HepG2 (cell line): ENCODE results near the gene PPP2R2B. TPM values are rescaled to one million over a fixed set of nuclear protein-coding genes. Genes with fewer than 3 reads are reported as not detected.

Source experiments
- ATAC-seq: fragments of 200-7000 bp; cut with Tn5 transposase; 3 replicates; pipeline ENCODE4 v1.9.1; 2020; ENCODE audit warnings: mild to moderate bottlenecking, moderate library complexity
- BruUV-seq: library from RNA; stranded (reverse); fragments of 400-500 nt; replicated peaks from 2 replicates; lab custom pipeline; 2021; lab: Mats Ljungman, UMichigan
- CTCF ChIA-PET: fragments of 300-600 bp; formaldehyde crosslinking; extraction: SDS; loops from one replicate; lab custom pipeline; 2021; ENCODE audit warnings: low total read pairs, inconsistent platforms, low intra/inter-chr PET ratio; lab: Yijun Ruan, JAX
- POLR2A ChIA-PET: fragments of 350-600 bp; sonication (Branson Sonifier 250); formaldehyde crosslinking; loops from one replicate; lab custom pipeline; 2020; ENCODE audit warnings: antibody characterized with exemption, inconsistent platforms; lab: Yijun Ruan, JAX
- DNase-seq: peaks from one replicate; pipeline ENCODE4 v3.0.0-alpha.2; 2015; ENCODE audit warnings: low spot score
- FAIRE-seq: peaks from 3 replicates; lab custom pipeline; 2011; peaks lifted over from hg19 to GRCh38; lab: Jason Lieb, UNC
- H2AFZ ChIP-seq: one replicate; pipeline ENCODE4 v1.6.1; 2011; ENCODE audit warnings: low read length, inconsistent platforms
- H3K27ac ChIP-seq: fragments of 300-600 bp; 3 replicates; pipeline ENCODE4 v1.8.0; 2011; ENCODE audit warnings: mixed run types, mild to moderate bottlenecking, mixed read lengths, low read length, inconsistent platforms; ENCODE audit not compliant: insufficient read depth; ENCODE audit errors: extremely low read length
- H3K27me3 ChIP-seq, 2 experiments: fragments of 200-600 bp in 1 of 2; 2 replicates in 1 of 2; 3 replicates in 1 of 2; pipeline versions ENCODE4 v1.6.0 to v1.8.0; 2011; ENCODE audit warnings: low read length in 2 of 2, mild to moderate bottlenecking in 2 of 2, moderate library complexity in 2 of 2, inconsistent platforms in 1 of 2; ENCODE audit not compliant: insufficient read depth in 2 of 2, control insufficient read depth in 1 of 2
- H3K36me3 ChIP-seq, 2 experiments: fragments of 200-600 bp in 1 of 2; replicated peaks in 1 of 2; 2 replicates in 1 of 2; 3 replicates in 1 of 2; pipeline versions ENCODE4 v1.5.1 to v1.8.0; 2011; ENCODE audit warnings: low read length in 2 of 2, inconsistent platforms in 1 of 2; ENCODE audit not compliant: insufficient read depth in 2 of 2, control insufficient read depth in 1 of 2
- H3K4me1 ChIP-seq: 2 replicates; pipeline ENCODE4 v1.5.1; 2012; ENCODE audit warnings: low read length, inconsistent platforms; ENCODE audit not compliant: insufficient read depth
- H3K4me2 ChIP-seq: 2 replicates; pipeline ENCODE4 v1.6.0; 2011; ENCODE audit warnings: low read depth, low read length, inconsistent platforms
- H3K4me3 ChIP-seq, 3 experiments: fragments of 200-600 bp in 1 of 3; sonication (generic), shearing (Covaris generic) in 1 of 3; replicated peaks in 1 of 3; 2 replicates each; pipeline ENCODE4 v1.5.1; 2011 to 2016; ENCODE audit warnings: low read length in 3 of 3, inconsistent platforms in 2 of 3, low read depth in 2 of 3, mild to moderate bottlenecking in 2 of 3, control low read depth in 1 of 3, mixed read lengths in 1 of 3; ENCODE audit not compliant: insufficient read depth in 1 of 3
- H3K79me2 ChIP-seq: one replicate; pipeline ENCODE4 v1.6.1; 2011; ENCODE audit warnings: low read length, inconsistent platforms; ENCODE audit not compliant: insufficient read depth
- H3K9ac ChIP-seq: 2 replicates; pipeline ENCODE4 v1.6.0; 2011; ENCODE audit warnings: mild to moderate bottlenecking, low read depth, low read length, inconsistent platforms; ENCODE audit not compliant: insufficient read depth
- H3K9me3 ChIP-seq: 2 replicates; pipeline ENCODE4 v1.5.1; 2012; ENCODE audit warnings: mild to moderate bottlenecking, low read length
- H4K20me1 ChIP-seq: 2 replicates; pipeline ENCODE4 v1.6.0; 2011; ENCODE audit warnings: inconsistent platforms, mild to moderate bottlenecking, low read length, moderate library complexity; ENCODE audit not compliant: insufficient read depth
- ATF2 ChIP-seq: sonication (generic); formaldehyde crosslinking; IDR thresholded peaks from 2 replicates; pipeline ENCODE4 v1.4.0; 2020; ENCODE audit warnings: missing genetic modification reagents
- CBX1 ChIP-seq: IDR thresholded peaks from one replicate; pipeline ENCODE4 v1.6.1; 2016; ENCODE audit warnings: antibody characterized with exemption, low read depth
- DR1 ChIP-seq: sonication (generic); formaldehyde crosslinking; IDR thresholded peaks from 2 replicates; pipeline ENCODE4 v1.8.0; 2021; ENCODE audit warnings: mild to moderate bottlenecking, missing genetic modification reagents, inconsistent platforms
- KDM4B ChIP-seq: sonication (generic); formaldehyde crosslinking; IDR thresholded peaks from 2 replicates; pipeline ENCODE4 v1.4.0; 2020; ENCODE audit warnings: missing genetic modification reagents
- KLF16 ChIP-seq, 2 experiments: sonication (generic) in 1 of 2; formaldehyde crosslinking in 1 of 2; IDR thresholded peaks; 2 replicates each; pipeline versions ENCODE4 v1.6.1 to v1.8.0; 2016 to 2023; ENCODE audit warnings: missing genetic modification reagents in 2 of 2, missing compliant biosample characterization in 1 of 2
- NBN ChIP-seq: fragments of 450-650 bp; conservative IDR thresholded peaks from 2 replicates; pipeline ENCODE4 v1.6.1; 2017
- TOE1 ChIP-seq: sonication (generic); formaldehyde crosslinking; IDR thresholded peaks from 2 replicates; pipeline ENCODE4 v1.4.0; 2020; ENCODE audit warnings: mild to moderate bottlenecking, missing genetic modification reagents
- ZMAT5 ChIP-seq: sonication (generic); formaldehyde crosslinking; IDR thresholded peaks from 2 replicates; pipeline ENCODE4 v1.5.0; 2020; ENCODE audit warnings: mild to moderate bottlenecking, low read depth, missing genetic modification reagents, borderline replicate concordance
- ZNF232 ChIP-seq: sonication (generic); formaldehyde crosslinking; IDR thresholded peaks from 2 replicates; pipeline ENCODE4 v1.4.0; 2020; ENCODE audit warnings: missing genetic modification reagents, borderline replicate concordance
- ZNF317 ChIP-seq: sonication (generic); formaldehyde crosslinking; IDR thresholded peaks from 2 replicates; pipeline ENCODE4 v1.5.0; 2020; ENCODE audit warnings: mild to moderate bottlenecking, missing genetic modification reagents
- ZNF362 ChIP-seq: sonication (generic); formaldehyde crosslinking; IDR thresholded peaks from 2 replicates; pipeline ENCODE4 v1.4.0; 2020; ENCODE audit warnings: missing genetic modification reagents, mild to moderate bottlenecking, borderline replicate concordance
- ZNF484 ChIP-seq: sonication (generic); formaldehyde crosslinking; IDR thresholded peaks from 2 replicates; pipeline ENCODE4 v1.5.1; 2020; ENCODE audit warnings: mild to moderate bottlenecking, low read depth, missing genetic modification reagents, borderline replicate concordance
- ZNF629 ChIP-seq: sonication (generic); formaldehyde crosslinking; conservative IDR thresholded peaks from 2 replicates; pipeline ENCODE4 v1.5.0; 2020; ENCODE audit warnings: missing genetic modification reagents
- WGBS: methylation state at CpG from one replicate; pipeline ENCODE4 v1.1.6; 2017; ENCODE audit warnings: low lambda C conversion rate; 5-methylcytosine and 5-hydroxymethylcytosine counted together
- in situ Hi-C: cut with HindIII; loops from 2 replicates; pipeline ENCODE4 v1.10.0; 2017; ENCODE audit warnings: low pct_unique_long_range_greater_than_20kb; ENCODE audit not compliant: extremely low pct_ligation_motif_present
- intact Hi-C: fragments of 100-400 bp; cut with micrococcal nuclease; formaldehyde crosslinking; loops from one replicate; pipeline ENCODE4 v1.10.0; 2022; ENCODE audit not compliant: unreplicated experiment
- polyA plus RNA-seq, 8 experiments: library from polyadenylated mRNA; depleted of rRNA in 3 of 8; stranded (reverse) in 7 of 8; unstranded in 1 of 8; fragments of >200 nt; fragmentation: Illumina TruSeq in 4 of 8; extraction: Trizol in 4 of 8; gene quantifications; 2 replicates each; pipeline versions ENCODE4 v1.2.1 to v1.2.3, GENCODE V29; 2011 to 2016; ENCODE audit warnings: low read depth in 4 of 8, missing spikeins in 1 of 8, mixed read lengths in 1 of 8; ENCODE audit not compliant: insufficient read depth in 1 of 8
- total RNA-seq, 5 experiments: library from RNA; depleted of rRNA; stranded (reverse); fragments of >200 nt; fragmentation: Illumina TruSeq; extraction: Trizol; gene quantifications; 2 replicates each; pipeline ENCODE4 v1.2.3, GENCODE V29; 2016; ENCODE audit warnings: low read depth in 1 of 5

Gene PPP2R2B
- total and polyA plus RNA-seq, 2 of the 13 experiments (the other 11 are each of a cell fraction or from before 2014, with no cell fraction given), result not detected

- Histone ChIP-seq H3K4me1 (peaks cover 14% of the 10 kb centered on the region), H3K36me3 (no peaks in the 10 kb centered on the region), H3K27ac (no peak overlapping the region), H3K4me3 (no peak overlapping the region), H3K4me2 (no peak overlapping the region), H3K27me3 (peaks cover 0 to 3% of the 10 kb centered on the region in 2 experiments; a peak in 2 of 5 replicates), H2AFZ (no peak overlapping the region), H3K9me3 (no peaks in the 10 kb centered on the region), H3K79me2 (no peaks in the 10 kb centered on the region), H4K20me1 (no peaks in the 10 kb centered on the region), H3K9ac (no peak overlapping the region)
- in situ Hi-C loops (no loop called here), intact Hi-C loops (no loop called here)
- no TSS peak for BruUV-seq
- POLR2A ChIA-PET, result no interaction called here
- WGBS, result 18% methylated on average over 5 of the region's 5 CpGs
- CTCF ChIA-PET, result no interaction called here
- no peak for DNase-seq
- FAIRE-seq, result no peak
- no peak for ATAC-seq
- no peak for TF ChIP-seq DR1
- TF ChIP-seq ATF2 (CRISPR knock-in tag), result no peak
- TF ChIP-seq TOE1 (CRISPR knock-in tag), result no peak
- TF ChIP-seq CBX1, result no peak
- TF ChIP-seq KLF16 (CRISPR knock-in tag; IDR thresholded peaks at IDR 0.05), result no peak
- TF ChIP-seq ZNF484 (CRISPR knock-in tag), result no peak
- no peak for TF ChIP-seq KDM4B (CRISPR knock-in tag)
- TF ChIP-seq ZMAT5, result no peak
- no peak for TF ChIP-seq ZNF317 (CRISPR knock-in tag)
- TF ChIP-seq ZNF362 (CRISPR knock-in tag), result no peak
- no peak for TF ChIP-seq ZNF232 (CRISPR knock-in tag)
- TF ChIP-seq ZNF629, result no peak
- TF ChIP-seq NBN, result no peak
These were observed 5.6 kb upstream of the PPP2R2B start for GRCh38 chr5:146884066-146884626.
